ENCODE measurements around the gene WSCD1. TPM values are rescaled to one million over a fixed set of nuclear protein-coding genes. Genes with fewer than 3 reads are reported as not detected.

WSCD1 gene
- total RNA-seq, 4 donors from 2014 or later: 1.7 to 6.8 (median 3.5) TPM

- TF ChIP-seq POLR2A (IDR thresholded peaks at IDR 0.05; ENCODE audit: low read depth): no peak
- no peak for TF ChIP-seq CTCF (IDR thresholded peaks at IDR 0.05)
- no peak for TF ChIP-seq EP300 (IDR thresholded peaks at IDR 0.05)
- no peak for TF ChIP-seq POLR2AphosphoS5 (IDR thresholded peaks at IDR 0.05)
- no peak overlapping the region for H3K27ac ChIP-seq (replicated peaks in 1 of 4)
- no peak overlapping the region for H3K4me3 ChIP-seq
- no peaks in the 10 kb centered on the region for H3K9me3 ChIP-seq
- WGBS: 68% methylated on average over 5 of the region's 5 CpGs
- peaks cover 0 to 28% (median 24%) of the 10 kb centered on the region in 4 donors for H3K4me1 ChIP-seq
- H3K27me3 ChIP-seq: peaks cover 0 to 54% (median 3%) of the 10 kb centered on the region in 4 donors
- no peak for DNase-seq (ENCODE audit: extremely low spot score)
- no peaks in the 10 kb centered on the region for H3K36me3 ChIP-seq
- intact Hi-C loops (cut with DNase I): no loop called here
Measured at GRCh38 chr17:6067060-6067459, 3.1 kb upstream of the WSCD1 start.

GRCh38 chr17:6070430-6070912, 292 bp downstream of the WSCD1 start:
- peaks cover 0 to 52% (median 3%) of the 10 kb centered on the region in 4 donors for H3K27me3 ChIP-seq
- peak overlapping the region in 1 of 4 donors; percentile 22 for H3K27ac ChIP-seq (replicated peaks in 1 of 4)
- H3K36me3 ChIP-seq: no peaks in the 10 kb centered on the region
- DNase-seq (ENCODE audit: extremely low spot score): no peak
- H3K9me3 ChIP-seq: no peaks in the 10 kb centered on the region
- TF ChIP-seq EP300 (IDR thresholded peaks at IDR 0.05) (no peak), POLR2AphosphoS5 (IDR thresholded peaks at IDR 0.05) (no peak), POLR2A (IDR thresholded peaks at IDR 0.05; ENCODE audit: low read depth) (no peak), CTCF (IDR thresholded peaks at IDR 0.05) (no peak)
- WGBS: no CpG with 5 or more reads among the region's 70 CpGs
- peak overlapping the region; percentile 60 to 78 (median 64) for H3K4me3 ChIP-seq
- H3K4me1 ChIP-seq: peaks cover 0 to 30% (median 25%) of the 10 kb centered on the region in 4 donors
- intact Hi-C loops (cut with DNase I): no loop called here

- TF ChIP-seq EP300 (IDR thresholded peaks at IDR 0.05): no peak
- TF ChIP-seq POLR2A (IDR thresholded peaks at IDR 0.05; ENCODE audit: low read depth): no peak
- no peak for TF ChIP-seq POLR2AphosphoS5 (IDR thresholded peaks at IDR 0.05)
- TF ChIP-seq CTCF (IDR thresholded peaks at IDR 0.05): no peak
- H3K9me3 ChIP-seq: no peaks in the 10 kb centered on the region
- peak overlapping the region in 1 of 4 donors; percentile 22 for H3K27ac ChIP-seq (replicated peaks in 1 of 4)
- no peak for DNase-seq (ENCODE audit: extremely low spot score)
- no peaks in the 10 kb centered on the region for H3K36me3 ChIP-seq
- peak overlapping the region; percentile 60 to 78 (median 64) for H3K4me3 ChIP-seq
- no CpG with 5 or more reads among the region's 39 CpGs for whole genome bisulfite sequencing
- H3K4me1 ChIP-seq: peaks cover 0 to 30% (median 25%) of the 10 kb centered on the region in 4 donors
- peaks cover 0 to 57% (median 3%) of the 10 kb centered on the region in 4 donors for H3K27me3 ChIP-seq
- intact Hi-C loops (cut with DNase I): no loop called here
Measured at GRCh38 chr17:6070913-6071511, 833 bp downstream of the WSCD1 start.

- 69% methylated on average over 7 of the region's 7 CpGs for WGBS
Measured at GRCh38 chr17:6071528-6072065, 1.4 kb downstream of the WSCD1 start.

More at GRCh38 chr17:6071528-6072065, 1.4 kb downstream of the WSCD1 start:
- intact Hi-C loops (cut with DNase I): no loop called here
- TF ChIP-seq POLR2AphosphoS5 (IDR thresholded peaks at IDR 0.05): no peak
- no peak for TF ChIP-seq EP300 (IDR thresholded peaks at IDR 0.05)
- TF ChIP-seq POLR2A (IDR thresholded peaks at IDR 0.05; ENCODE audit: low read depth): no peak
- no peak for TF ChIP-seq CTCF (IDR thresholded peaks at IDR 0.05)
- Histone ChIP-seq H3K4me3 (peak overlapping the region; percentile 60 to 78 (median 64)), H3K27me3 (peaks cover 0 to 57% (median 3%) of the 10 kb centered on the region in 4 donors), H3K27ac (replicated peaks in 1 of 4) (no peak overlapping the region), H3K36me3 (no peaks in the 10 kb centered on the region), H3K4me1 (peaks cover 0 to 30% (median 25%) of the 10 kb centered on the region in 4 donors), H3K9me3 (no peaks in the 10 kb centered on the region)
- no peak for DNase-seq (ENCODE audit: extremely low spot score)
